ENCODE results near the gene MTO1. TPM values are rescaled to one million over a fixed set of nuclear protein-coding genes. Genes with fewer than 3 reads are reported as not detected.
"Not testable (repeated sequence)": the region's sequence is repeated elsewhere in the genome, so short reads cannot be mapped to it uniquely, and the experiment has no call there.

Gene MTO1
- 41.9 and 50.7 TPM in 2 replicates for total RNA-seq (2014; rRNA removed; shearing (Covaris generic))
- 53.5 and 54.9 TPM in 2 replicates for polyA plus RNA-seq (2014; cell fraction: nucleus; rRNA removed)

- peak; percentile 88 for DNase-seq (ENCODE audit: extremely low read depth, low read depth)
Observed at GRCh38 chr6:73461537-73462350, at the start of gene MTO1. TSS of gene MTO1 (plus strand) at chr6:73461737. CDS start at chr6:73461855, 118 bp downstream.

GRCh38 chr6:73413102-73413501 is 48.4 kb upstream of the MTO1 start:
- DNase-seq (ENCODE audit: extremely low read depth, low read depth) = no peak

- DNase-seq (ENCODE audit: extremely low read depth, low read depth) = no peak
Observed at GRCh38 chr6:73418081-73418741, 43.3 kb upstream of the MTO1 start.

- DNase-seq (ENCODE audit: extremely low read depth, low read depth) = no peak
Observed at GRCh38 chr6:73421534-73421933, 40.0 kb upstream of the MTO1 start.

GRCh38 chr6:73435236-73435635 is 26.3 kb upstream of the MTO1 start:
- no peak for DNase-seq (ENCODE audit: extremely low read depth, low read depth)

- DNase-seq (ENCODE audit: extremely low read depth, low read depth) = no peak
Observed at GRCh38 chr6:73443555-73443954, 18.0 kb upstream of the MTO1 start.

- DNase-seq (ENCODE audit: extremely low read depth, low read depth) = no peak
Observed at GRCh38 chr6:73451223-73452106, 10.1 kb upstream of the MTO1 start.

- no peak for DNase-seq (ENCODE audit: extremely low read depth, low read depth)
Observed at GRCh38 chr6:73452107-73452461, 9.5 kb upstream of the MTO1 start, which contains the start of gene CGAS. TSS of gene CGAS (minus strand) at chr6:73452297. CDS start at chr6:73452181, 116 bp downstream.

- DNase-seq (ENCODE audit: extremely low read depth, low read depth) = no peak
Observed at GRCh38 chr6:73455865-73456629, 5.5 kb upstream of the MTO1 start.

- not testable (repeated sequence) for DNase-seq (ENCODE audit: extremely low read depth, low read depth)
Observed at GRCh38 chr6:73459474-73459873, 2.1 kb upstream of the MTO1 start.

GRCh38 chr6:73460056-73460455 is 1.5 kb upstream of the MTO1 start:
- DNase-seq (ENCODE audit: extremely low read depth, low read depth) = no peak

GRCh38 chr6:73471686-73472290 is 10.3 kb downstream of the MTO1 start:
- DNase-seq (ENCODE audit: extremely low read depth, low read depth) = no peak

- no peak for DNase-seq (ENCODE audit: extremely low read depth, low read depth)
Observed at GRCh38 chr6:73476723-73477122, 15.2 kb downstream of the MTO1 start.

GRCh38 chr6:73477407-73477806 is 15.9 kb downstream of the MTO1 start:
- no peak for DNase-seq (ENCODE audit: extremely low read depth, low read depth)

- no peak for DNase-seq (ENCODE audit: extremely low read depth, low read depth)
Observed at GRCh38 chr6:73481969-73482368, 20.4 kb downstream of the MTO1 start.

- DNase-seq (ENCODE audit: extremely low read depth, low read depth) = no peak
Observed at GRCh38 chr6:73484438-73484837, 22.9 kb downstream of the MTO1 start.

- DNase-seq (ENCODE audit: extremely low read depth, low read depth) = no peak
Observed at GRCh38 chr6:73487473-73487872, 25.9 kb downstream of the MTO1 start.

- no peak for DNase-seq (ENCODE audit: extremely low read depth, low read depth)
Observed at GRCh38 chr6:73491377-73491776, 29.8 kb downstream of the MTO1 start.

GRCh38 chr6:73497915-73498314 is 36.4 kb downstream of the MTO1 start:
- no peak for DNase-seq (ENCODE audit: extremely low read depth, low read depth)
